ENCODE results near the gene RC3H1. TPM values are rescaled to one million over a fixed set of nuclear protein-coding genes. Genes with fewer than 3 reads are reported as not detected.

Gene RC3H1
- total and polyA plus RNA-seq, 2 of the 8 experiments (the other 6 are each of a cell fraction or from before 2014, with no cell fraction given): 7.4 to 32.2 TPM

DNA sequence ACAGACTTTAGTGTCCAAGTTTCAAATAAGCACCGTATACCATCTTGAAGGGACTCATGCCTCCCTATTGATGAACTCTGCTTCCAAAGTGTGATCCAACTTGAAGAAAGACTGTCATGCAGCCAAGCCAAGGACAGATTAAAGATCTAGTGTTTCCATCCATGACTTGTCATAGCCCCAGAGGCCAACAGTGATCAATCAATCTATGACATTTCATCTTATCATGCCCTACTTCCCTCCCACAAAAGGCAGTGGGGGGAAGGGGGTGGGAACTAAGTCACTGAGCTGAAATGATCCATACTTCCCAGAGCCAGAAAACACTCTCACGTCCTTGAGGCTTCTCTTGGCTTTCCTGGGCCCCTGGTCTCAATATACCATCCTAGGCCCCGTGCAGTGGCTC is 109.0 kb downstream of the RC3H1 start:
- no peak overlapping the region for H3K9ac ChIP-seq (replicated peaks in 1 of 4; ENCODE audit: extremely low read depth in 1 of 4, low read depth in 3 of 4, low read length in 3 of 4)
- no peak overlapping the region for H3K4me2 ChIP-seq (ENCODE audit: insufficient read depth in 1 of 2, low read depth in 2 of 2, low read length in 2 of 2)
- WGBS, 2 experiments (ENCODE audit: extremely low coverage in 1 of 2, insufficient coverage in 1 of 2, insufficient read length in 1 of 2, insufficient replicate concordance in 2 of 2, low coverage in 1 of 2, low lambda C conversion rate in 2 of 2, missing lambda C conversion rate in 1 of 2): 91% methylated on average over 3 of the region's 3 CpGs; no CpG with 5 or more reads in 1 of the 2 experiments
- no peak overlapping the region for H4K91ac ChIP-seq (replicated peaks; ENCODE audit: insufficient read length, low read length)
- H3K23me2 ChIP-seq (ENCODE audit: low read depth, low read length): no peaks in the 10 kb centered on the region
- H3K79me2 ChIP-seq (ENCODE audit: control insufficient read depth in 1 of 2, insufficient read depth in 2 of 2, low read length in 2 of 2): no peaks in the 10 kb centered on the region
- no peak overlapping the region for H2BK5ac ChIP-seq (ENCODE audit: low read depth, low read length)
- no peaks in the 10 kb centered on the region for H4K20me1 ChIP-seq (replicated peaks in 1 of 2; ENCODE audit: control insufficient read depth in 1 of 2, insufficient read depth in 2 of 2, low read length in 2 of 2)
- no peak overlapping the region for H2BK120ac ChIP-seq (replicated peaks; ENCODE audit: low read depth, low read length)
- no peak overlapping the region for H3K23ac ChIP-seq (ENCODE audit: insufficient read length)
- no peaks in the 10 kb centered on the region for H3K9me3 ChIP-seq (ENCODE audit: insufficient read depth in 2 of 2, low read depth in 1 of 2, low read length in 1 of 2)
- H2AK5ac ChIP-seq (ENCODE audit: low read depth, low read length): no peak overlapping the region
- H3K4me3 ChIP-seq (ENCODE audit: extremely low read depth in 1 of 4, insufficient read depth in 2 of 4, low read depth in 3 of 4, low read length in 4 of 4): no peak overlapping the region
- FAIRE-seq (no peak), DNase-seq (ENCODE audit: low read depth in 1 of 2, low spot score in 2 of 2) (no peak)
- no peak overlapping the region for H2BK20ac ChIP-seq (ENCODE audit: low read length)
- no peak overlapping the region for H2BK15ac ChIP-seq (ENCODE audit: low read length)
- no peak overlapping the region for H3K27ac ChIP-seq (ENCODE audit: low read depth, low read length)
- H3K14ac ChIP-seq (ENCODE audit: insufficient read length): no peak overlapping the region
- ChIA-PET POLR2A (ENCODE audit: partially characterized antibody) (interaction anchor here (0.7 to 1.0 kb wide), 2 partner anchors 16 to 45 kb away, joined by 3 read pairs; partner anchors contain the start of gene ZBTB37), CTCF (ENCODE audit: partially characterized antibody) (interaction anchor here (0.9 to 2.6 kb wide), 11 partner anchors 9 to 656 kb away, joined by 3 to 18 read pairs (median 4); partner anchors contain the start of gene ZBTB37)
- no peaks in the 10 kb centered on the region; a peak in 1 of 7 replicates for H3K4me1 ChIP-seq (replicated peaks in 1 of 4; ENCODE audit: control insufficient read depth in 3 of 4, insufficient read depth in 4 of 4, low read length in 3 of 4)
- no peak overlapping the region for H2BK12ac ChIP-seq (ENCODE audit: low read depth, low read length)
- H3K27me3 ChIP-seq (replicated peaks in 1 of 4; ENCODE audit: control insufficient read depth in 3 of 4, extremely low read depth in 1 of 4, insufficient read depth in 3 of 4, low read length in 3 of 4): no peaks in the 10 kb centered on the region
- H3K4ac ChIP-seq (replicated peaks; ENCODE audit: insufficient read length, low read depth, low read length): no peak overlapping the region
- no peaks in the 10 kb centered on the region for H3K36me3 ChIP-seq (ENCODE audit: control insufficient read depth in 2 of 4, insufficient read depth in 4 of 4, low read length in 3 of 4)
- no peak overlapping the region for H4K5ac ChIP-seq (ENCODE audit: insufficient read length, low read depth, low read length)
- no peak overlapping the region for H3K56ac ChIP-seq (replicated peaks; ENCODE audit: insufficient read length, low read depth, low read length)
- H2AFZ ChIP-seq (ENCODE audit: low read length): no peak overlapping the region
- no peak overlapping the region for H3K18ac ChIP-seq (ENCODE audit: extremely low read depth, low read length)
- no peaks in the 10 kb centered on the region for H3K79me1 ChIP-seq (ENCODE audit: low read depth, low read length)
- no peak overlapping the region for H4K8ac ChIP-seq (ENCODE audit: extremely low read depth, insufficient read depth, low read length)
- TF ChIP-seq TBP (IDR thresholded peaks at IDR 0.05; ENCODE audit: low read depth, low read length) (no peak), SP4 (IDR thresholded peaks at IDR 0.05; ENCODE audit: low read length) (no peak), GABPA (IDR thresholded peaks at IDR 0.05; ENCODE audit: borderline replicate concordance, insufficient read depth, low read length) (no peak), HDAC6 (IDR thresholded peaks at IDR 0.05; ENCODE audit: low read depth, low read length) (no peak), KDM1A (IDR thresholded peaks at IDR 0.05; ENCODE audit: borderline replicate concordance, low read length) (no peak), RFX5 (IDR thresholded peaks at IDR 0.05; ENCODE audit: borderline replicate concordance, low read depth, low read length) (no peak), CBX8 (IDR thresholded peaks at IDR 0.05; ENCODE audit: borderline replicate concordance, low read depth, low read length) (no peak), NRF1 (IDR thresholded peaks at IDR 0.05; ENCODE audit: low read depth, low read length) (no peak), RAD21 (IDR thresholded peaks at IDR 0.05 in 1 of 2, conservative IDR thresholded peaks at IDR 0.05 in 1 of 2; ENCODE audit: low read depth in 2 of 2, low read length in 2 of 2) (no peak), HDAC2 (IDR thresholded peaks at IDR 0.05; ENCODE audit: borderline replicate concordance in 1 of 2, low read depth in 2 of 2, low read length in 2 of 2) (no peak), POLR2A (IDR thresholded peaks at IDR 0.05; ENCODE audit: control extremely low read depth in 1 of 2, low read depth in 2 of 2, low read length in 2 of 2) (no peak), SRF (IDR thresholded peaks at IDR 0.05; ENCODE audit: low read depth, low read length) (no peak), FOSL1 (IDR thresholded peaks at IDR 0.05; ENCODE audit: insufficient read depth, low read depth, low read length) (no peak), CHD2 (IDR thresholded peaks at IDR 0.05; ENCODE audit: low read length) (no peak), RBBP5 (IDR thresholded peaks at IDR 0.05; ENCODE audit: borderline replicate concordance, low read depth, low read length) (no peak)

Data from H1 (cell line).